ENCODE measurements around the gene TLR8.
A peak's percentile ranks its signal among the peaks of the same experiment; 100 is the strongest.
"Not testable (repeated sequence)": the region's sequence is repeated elsewhere in the genome, so short reads cannot be mapped to it uniquely, and the experiment has no call there.

TLR8 gene

DNA sequence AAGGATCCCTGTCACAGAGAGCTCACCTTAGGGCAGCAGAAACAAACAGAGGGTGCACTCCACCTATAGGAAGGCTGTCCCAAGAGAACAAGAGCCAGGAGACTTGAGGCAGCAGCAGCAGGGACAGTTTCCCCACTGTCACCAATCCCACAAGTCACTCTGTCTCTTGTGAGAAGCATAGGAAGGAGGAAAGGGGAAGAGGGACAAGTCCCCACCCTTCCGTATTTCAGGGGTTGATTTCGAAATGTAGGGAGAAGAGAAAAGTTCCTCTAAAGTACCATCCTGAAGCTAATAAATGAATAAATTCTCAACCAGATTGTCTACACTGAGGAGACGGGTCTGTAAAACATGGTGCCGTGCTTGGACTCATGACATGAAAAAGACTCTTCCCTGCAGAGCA, 9.5 kb upstream of the TLR8 start:
- DNase-seq (ENCODE audit: low read depth in 2 of 2): no peak

DNA sequence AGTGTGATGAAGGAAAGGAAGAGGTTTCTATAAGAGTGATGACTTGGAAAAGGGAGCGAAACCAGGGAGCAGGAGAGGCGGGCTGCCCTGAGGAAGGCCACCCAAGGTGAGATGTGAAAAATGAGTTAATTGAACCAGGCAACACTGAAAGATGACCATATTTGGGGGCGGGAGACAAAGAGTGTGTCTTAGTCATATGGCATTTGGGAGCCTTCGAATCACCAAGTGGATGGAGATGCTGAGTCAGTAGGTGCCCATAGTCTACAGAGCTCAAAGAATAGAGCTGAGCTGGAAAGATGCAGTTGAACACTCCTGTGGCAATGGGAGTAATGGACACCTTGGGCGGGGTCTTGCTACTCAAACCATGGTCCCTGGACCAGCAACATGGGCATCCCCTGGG, 8.3 kb upstream of the TLR8 start:
- DNase-seq (ENCODE audit: low read depth in 2 of 2): peak in 1 of 2 donors; percentile 14

DNA sequence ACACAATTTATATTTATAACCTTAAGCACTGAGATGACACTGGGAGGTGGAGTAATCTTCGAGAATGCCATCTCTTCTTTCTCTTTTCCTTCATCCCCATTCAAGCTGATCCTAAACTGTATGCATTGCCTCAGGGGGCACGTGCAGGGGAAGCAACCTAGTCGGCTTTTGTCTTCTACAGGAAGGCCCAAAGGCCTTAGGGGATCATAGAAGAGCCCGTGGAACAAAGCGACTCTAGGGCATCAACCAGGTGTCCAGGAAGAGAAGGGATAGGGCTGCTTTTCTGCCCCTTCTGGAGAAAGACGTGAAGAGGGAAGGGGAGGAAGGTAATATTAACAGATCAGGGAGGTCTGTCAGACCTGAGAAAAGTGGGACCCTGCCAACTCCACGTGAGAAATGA, 6.9 kb upstream of the TLR8 start:
- DNase-seq (ENCODE audit: low read depth in 2 of 2): no peak

DNA sequence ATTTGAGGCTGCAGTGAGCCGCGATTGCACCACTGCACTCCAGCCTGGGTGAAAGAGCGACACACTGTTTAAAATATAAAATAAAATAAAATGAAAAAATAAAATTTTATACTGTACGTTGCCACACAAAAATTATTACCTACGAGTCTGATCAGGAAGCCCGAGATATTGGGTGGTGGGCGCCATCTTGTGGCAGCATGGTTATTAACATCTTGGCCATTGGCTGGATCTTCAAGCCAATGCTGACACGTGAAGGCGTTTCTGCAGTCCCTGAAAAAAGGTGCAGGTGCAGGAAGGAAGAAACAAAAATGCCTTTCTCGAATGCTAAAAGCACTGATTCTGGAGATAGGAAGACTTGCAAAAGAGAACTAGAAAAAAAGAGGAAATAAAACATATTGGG, 4.9 kb upstream of the TLR8 start:
- peak; percentile 25 to 64 for DNase-seq (ENCODE audit: low read depth in 2 of 2)

DNA sequence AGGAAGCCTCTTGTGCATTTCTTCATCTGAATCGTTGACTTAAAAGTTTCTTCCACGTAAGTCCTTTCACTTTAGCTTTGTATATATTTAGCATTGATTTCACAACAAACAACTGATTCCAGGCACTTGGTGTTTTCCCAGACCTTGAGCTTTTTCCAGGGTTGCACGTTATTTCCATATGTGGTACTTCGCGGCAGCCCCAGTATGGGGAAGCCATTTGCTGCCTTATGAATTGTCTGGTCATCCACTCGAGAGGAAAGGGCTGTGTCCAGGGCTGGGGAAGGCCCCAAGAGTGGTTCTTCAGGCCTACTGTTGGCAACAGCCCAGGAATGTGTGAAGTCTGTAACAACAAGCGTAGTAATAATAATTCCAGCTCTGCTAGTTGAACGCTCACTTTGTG, 2.8 kb upstream of the TLR8 start:
- DNase-seq (ENCODE audit: low read depth in 2 of 2): no peak

DNA sequence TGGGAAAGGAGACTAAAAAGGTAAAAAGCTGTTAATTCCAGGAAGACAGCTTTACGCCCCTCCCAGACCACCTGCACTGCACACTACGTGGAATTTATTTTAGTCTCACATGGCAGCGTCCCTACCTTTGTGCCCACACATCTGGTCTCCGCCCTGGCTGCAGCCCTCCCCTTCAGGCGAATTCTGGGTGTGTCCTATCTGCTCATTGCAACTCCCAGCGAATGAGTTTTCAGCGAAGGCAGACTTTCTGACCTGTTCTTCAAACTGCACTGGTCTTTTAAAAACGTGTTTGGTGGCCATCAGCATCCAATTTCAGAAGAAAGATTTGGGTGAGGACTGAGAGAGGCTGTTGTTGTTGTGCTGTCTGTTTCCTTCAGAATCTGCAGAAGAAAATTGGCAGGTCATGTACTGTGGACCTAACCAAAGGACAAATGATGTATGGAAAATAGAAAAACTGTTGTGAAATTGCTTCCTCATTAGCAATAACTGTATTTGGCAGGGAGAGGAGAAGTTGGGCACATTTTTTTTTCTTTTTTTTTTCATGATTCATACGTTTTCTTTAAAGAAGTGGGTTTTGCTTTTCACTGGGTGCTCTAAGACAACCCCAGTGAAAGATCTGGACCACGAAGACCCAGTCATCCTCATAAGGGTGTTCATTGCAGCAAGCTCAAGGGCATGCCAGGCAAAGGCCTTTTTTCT, 4.2 kb downstream of the TLR8 start:
- DNase-seq (ENCODE audit: low read depth in 2 of 2): no peak

DNA sequence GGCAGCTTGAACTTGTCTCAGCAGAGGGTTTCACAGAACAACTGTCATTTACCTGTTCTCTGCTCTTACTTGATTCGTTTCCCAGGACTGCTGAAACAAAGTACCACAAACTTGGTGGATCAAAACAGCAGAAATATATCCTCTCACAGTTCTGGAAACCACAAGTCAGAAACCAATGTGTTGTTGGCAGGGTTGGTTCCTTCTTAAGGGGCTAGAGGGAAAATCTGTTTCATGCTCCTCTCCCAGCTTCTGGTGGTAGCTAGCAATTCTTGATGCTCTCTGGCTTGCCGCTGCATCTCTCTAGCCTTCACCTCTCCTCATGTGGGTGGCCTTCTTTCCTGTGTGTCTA, 4.7 kb downstream of the TLR8 start:
- no peak for DNase-seq (ENCODE audit: low read depth in 2 of 2)

DNA sequence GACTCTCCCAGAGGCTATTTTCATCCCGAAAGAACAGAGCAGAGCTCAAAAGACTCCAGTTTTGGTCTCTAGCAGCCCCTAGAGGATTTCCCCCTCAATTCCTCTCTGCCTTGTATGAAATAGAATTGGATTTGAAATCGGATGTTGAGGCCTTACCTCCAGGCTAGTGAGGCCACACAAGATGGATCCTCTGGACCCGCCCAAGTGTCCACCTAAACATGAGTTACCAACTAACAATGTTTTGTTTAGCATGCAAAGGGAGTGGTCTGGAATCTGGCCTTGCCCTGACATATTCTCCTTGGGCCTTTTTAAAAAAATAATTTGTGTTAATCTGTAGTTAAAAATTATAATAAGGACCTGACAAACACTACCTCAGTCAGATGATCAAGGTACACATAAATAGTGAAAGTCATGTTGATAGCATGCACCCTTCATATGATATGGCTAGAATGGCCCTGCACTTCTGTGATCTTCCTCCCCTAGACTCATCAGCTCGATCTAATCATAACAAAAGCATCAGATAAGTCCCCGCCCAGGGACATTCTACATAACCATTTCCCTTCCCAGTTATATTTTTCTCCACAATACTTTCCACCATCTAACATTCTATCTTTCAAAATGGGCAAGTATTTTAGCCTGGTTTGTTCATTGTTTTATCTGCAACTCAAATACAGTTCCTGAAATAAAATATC, 6.5 kb downstream of the TLR8 start:
- DNase-seq (ENCODE audit: low read depth in 2 of 2): no peak

DNA sequence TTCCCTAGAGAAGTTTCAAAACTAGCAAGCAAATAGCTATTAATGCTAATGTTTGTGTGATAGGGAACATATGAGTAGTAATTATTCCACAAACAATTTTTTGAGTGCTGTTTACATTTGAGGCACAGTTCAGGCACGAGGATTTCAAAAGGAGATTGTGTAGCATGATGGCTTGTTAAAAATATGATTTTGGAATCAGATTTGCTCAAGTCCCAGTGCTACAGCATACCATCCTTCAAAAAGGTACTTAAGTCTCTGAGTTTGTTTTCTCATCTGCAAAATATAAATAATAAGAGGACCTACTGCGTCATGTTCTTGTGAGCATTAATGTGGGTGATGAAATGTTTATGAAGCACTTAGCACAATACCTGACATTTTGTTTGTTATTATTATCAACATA, 11.3 kb downstream of the TLR8 start:
- DNase-seq (ENCODE audit: low read depth in 2 of 2): no peak

DNA sequence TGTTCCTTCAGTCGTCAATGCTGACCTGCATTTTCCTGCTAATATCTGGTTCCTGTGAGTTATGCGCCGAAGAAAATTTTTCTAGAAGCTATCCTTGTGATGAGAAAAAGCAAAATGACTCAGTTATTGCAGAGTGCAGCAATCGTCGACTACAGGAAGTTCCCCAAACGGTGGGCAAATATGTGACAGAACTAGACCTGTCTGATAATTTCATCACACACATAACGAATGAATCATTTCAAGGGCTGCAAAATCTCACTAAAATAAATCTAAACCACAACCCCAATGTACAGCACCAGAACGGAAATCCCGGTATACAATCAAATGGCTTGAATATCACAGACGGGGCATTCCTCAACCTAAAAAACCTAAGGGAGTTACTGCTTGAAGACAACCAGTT, 12.6 kb downstream of the TLR8 start:
- no peak for DNase-seq (ENCODE audit: low read depth in 2 of 2)

DNA sequence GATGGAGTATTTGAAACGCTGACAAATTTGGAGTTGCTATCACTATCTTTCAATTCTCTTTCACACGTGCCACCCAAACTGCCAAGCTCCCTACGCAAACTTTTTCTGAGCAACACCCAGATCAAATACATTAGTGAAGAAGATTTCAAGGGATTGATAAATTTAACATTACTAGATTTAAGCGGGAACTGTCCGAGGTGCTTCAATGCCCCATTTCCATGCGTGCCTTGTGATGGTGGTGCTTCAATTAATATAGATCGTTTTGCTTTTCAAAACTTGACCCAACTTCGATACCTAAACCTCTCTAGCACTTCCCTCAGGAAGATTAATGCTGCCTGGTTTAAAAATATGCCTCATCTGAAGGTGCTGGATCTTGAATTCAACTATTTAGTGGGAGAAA, 13.2 kb downstream of the TLR8 start:
- DNase-seq (ENCODE audit: low read depth in 2 of 2): no peak

DNA sequence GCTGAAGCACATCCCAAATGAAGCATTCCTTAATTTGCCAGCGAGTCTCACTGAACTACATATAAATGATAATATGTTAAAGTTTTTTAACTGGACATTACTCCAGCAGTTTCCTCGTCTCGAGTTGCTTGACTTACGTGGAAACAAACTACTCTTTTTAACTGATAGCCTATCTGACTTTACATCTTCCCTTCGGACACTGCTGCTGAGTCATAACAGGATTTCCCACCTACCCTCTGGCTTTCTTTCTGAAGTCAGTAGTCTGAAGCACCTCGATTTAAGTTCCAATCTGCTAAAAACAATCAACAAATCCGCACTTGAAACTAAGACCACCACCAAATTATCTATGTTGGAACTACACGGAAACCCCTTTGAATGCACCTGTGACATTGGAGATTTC, 14.6 kb downstream of the TLR8 start:
- no peak for DNase-seq (ENCODE audit: low read depth in 2 of 2)

DNA sequence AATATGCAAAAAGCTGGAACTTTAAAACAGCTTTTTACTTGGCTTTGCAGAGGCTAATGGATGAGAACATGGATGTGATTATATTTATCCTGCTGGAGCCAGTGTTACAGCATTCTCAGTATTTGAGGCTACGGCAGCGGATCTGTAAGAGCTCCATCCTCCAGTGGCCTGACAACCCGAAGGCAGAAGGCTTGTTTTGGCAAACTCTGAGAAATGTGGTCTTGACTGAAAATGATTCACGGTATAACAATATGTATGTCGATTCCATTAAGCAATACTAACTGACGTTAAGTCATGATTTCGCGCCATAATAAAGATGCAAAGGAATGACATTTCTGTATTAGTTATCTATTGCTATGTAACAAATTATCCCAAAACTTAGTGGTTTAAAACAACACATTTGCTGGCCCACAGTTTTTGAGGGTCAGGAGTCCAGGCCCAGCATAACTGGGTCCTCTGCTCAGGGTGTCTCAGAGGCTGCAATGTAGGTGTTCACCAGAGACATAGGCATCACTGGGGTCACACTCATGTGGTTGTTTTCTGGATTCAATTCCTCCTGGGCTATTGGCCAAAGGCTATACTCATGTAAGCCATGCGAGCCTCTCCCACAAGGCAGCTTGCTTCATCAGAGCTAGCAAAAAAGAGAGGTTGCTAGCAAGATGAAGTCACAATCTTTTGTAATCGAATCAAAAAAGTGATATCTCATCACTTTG, 15.6 kb downstream of the TLR8 start:
- DNase-seq (ENCODE audit: low read depth in 2 of 2): no peak

DNA sequence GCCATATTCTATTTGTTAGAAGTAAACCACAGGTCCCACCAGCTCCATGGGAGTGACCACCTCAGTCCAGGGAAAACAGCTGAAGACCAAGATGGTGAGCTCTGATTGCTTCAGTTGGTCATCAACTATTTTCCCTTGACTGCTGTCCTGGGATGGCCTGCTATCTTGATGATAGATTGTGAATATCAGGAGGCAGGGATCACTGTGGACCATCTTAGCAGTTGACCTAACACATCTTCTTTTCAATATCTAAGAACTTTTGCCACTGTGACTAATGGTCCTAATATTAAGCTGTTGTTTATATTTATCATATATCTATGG, 16.1 kb downstream of the TLR8 start:
- no peak for DNase-seq (ENCODE audit: low read depth in 2 of 2)

DNA sequence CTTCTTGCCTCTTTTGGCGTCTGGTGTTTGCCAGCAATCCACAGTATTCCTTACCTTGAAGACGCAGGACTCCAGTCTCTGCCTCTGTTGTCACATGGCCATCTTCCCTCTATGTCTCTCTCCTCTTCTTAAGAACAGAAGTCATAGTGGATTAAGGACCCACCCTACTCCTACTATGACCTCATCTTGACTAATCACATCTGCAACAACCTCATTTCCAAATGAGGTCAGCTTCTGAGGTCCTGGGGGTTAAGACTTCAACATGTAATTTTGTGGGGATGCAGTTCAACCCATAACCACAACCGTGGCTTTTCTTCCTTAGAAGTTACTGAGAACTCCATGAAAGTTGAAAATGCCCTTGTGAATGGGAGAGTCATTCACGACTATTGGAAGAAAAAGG, 23.3 kb downstream of the TLR8 start:
- no peak for DNase-seq (ENCODE audit: low read depth in 2 of 2)

DNA sequence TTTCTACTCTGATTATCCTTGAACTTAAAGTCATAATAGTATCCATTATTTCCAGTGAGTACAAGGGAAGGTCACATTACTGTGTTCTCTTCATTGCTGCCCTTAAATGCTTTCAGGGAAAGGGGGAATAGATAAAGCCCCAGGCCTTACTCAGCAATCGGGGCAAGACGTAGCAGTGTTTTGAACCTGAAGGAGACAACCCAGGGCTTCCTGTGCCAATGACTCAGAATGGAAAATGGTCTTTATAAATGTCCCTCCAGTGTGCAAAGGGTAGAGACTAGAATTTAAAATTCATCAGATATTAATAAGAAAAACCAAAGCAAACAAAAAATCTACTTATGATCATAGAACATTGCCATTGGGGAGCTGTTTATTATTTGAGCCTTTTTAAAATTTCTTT, 23.7 kb downstream of the TLR8 start:
- no peak for DNase-seq (ENCODE audit: low read depth in 2 of 2)

DNA sequence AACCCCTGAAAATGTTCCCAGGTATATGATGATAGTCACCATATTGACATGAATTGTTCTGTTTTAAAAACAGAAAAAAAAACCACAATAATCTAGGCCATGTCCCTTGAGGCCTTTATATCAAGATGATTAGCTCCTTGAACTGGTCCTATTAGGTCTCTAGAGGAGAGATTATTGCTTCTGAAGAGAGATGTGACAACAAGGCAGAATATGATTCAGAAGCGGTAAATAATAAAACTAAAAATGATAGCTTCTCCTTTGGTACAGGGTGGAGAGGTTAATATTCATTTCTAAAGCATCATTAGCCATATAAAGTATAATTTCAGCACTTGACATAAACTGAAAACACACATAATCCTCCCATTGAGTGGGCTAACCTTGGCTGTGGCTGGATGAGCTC, 25.8 kb downstream of the TLR8 start:
- DNase-seq (ENCODE audit: low read depth in 2 of 2): no peak

DNA sequence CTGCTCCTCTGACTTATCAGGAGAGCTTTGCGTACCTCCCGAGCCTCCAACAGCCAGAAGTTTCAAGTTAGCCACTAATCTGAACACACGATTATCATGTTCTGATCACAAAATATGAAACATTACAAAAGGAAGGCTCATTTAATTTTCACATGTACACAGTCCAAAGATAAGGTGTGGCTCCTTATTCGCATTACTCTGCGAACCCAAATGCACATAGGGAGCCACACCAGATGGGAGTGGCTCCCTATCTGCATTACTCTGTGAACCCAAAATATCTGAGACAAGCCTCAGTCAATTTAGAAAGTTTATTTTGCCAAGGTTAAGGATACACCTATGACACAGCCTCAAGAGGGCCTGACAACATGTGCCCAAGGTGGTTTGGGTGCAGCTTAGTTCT, 28.4 kb downstream of the TLR8 start:
- no peak for DNase-seq (ENCODE audit: low read depth in 2 of 2)

DNA sequence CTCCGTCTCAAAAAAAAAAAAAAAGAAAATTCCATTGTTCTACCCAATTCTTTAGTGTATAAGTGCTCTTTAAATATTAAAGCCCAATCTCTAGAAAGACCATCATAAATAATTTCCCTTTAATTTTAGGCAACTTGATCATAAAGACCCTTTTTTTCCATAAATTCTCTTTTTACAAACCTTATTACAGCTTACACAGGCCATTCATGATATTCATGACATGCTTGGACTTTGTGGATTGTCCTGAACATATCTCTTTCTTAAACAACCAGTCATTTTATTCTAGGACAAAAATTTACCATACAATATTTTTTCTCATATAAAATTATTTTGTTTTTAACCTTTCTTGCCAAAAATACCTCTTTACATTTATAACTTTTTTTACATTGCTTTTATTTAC, 30.5 kb downstream of the TLR8 start:
- DNase-seq (ENCODE audit: low read depth in 2 of 2): no peak

DNA sequence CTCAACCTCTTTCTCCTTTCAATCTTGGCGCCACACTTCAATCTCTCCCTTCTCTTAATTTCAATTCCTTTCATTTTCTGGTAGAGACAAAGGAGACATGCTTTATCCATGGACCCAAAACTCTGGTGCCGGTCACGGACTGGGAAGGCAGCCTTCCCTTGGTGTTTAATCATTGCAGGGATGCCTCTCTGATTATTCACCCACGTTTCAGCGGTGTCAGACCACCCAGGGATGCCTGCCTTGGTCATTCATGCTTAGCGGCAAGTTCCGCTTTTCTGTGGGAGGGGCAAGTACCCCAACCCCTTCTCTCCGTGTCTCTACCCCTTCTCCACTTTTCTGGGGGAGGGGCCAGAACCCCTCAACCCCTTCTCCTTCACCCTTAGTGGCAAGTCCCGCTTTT, 34.1 kb downstream of the TLR8 start:
- DNase-seq (ENCODE audit: low read depth in 2 of 2): not testable (repeated sequence)

DNA sequence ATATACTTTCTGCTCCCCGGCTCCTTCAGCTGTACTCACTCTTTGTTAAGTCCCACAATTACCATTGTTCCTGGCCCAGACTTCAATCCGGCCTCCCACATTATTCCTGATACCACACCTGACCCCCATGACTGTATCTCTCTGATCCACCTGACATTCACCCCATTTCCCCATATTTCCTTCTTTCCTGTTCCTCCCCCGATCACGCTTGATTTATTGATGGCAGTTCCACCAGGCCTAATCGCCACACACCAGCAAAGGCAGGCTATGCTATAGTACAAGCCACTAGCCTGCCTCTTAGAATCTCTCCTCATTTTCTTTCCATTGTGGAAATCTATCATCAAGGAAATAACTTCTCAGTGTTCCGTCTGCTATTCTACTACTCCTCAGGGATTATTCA, 37.2 kb downstream of the TLR8 start:
- not testable (repeated sequence) for DNase-seq (ENCODE audit: low read depth in 2 of 2)

DNA sequence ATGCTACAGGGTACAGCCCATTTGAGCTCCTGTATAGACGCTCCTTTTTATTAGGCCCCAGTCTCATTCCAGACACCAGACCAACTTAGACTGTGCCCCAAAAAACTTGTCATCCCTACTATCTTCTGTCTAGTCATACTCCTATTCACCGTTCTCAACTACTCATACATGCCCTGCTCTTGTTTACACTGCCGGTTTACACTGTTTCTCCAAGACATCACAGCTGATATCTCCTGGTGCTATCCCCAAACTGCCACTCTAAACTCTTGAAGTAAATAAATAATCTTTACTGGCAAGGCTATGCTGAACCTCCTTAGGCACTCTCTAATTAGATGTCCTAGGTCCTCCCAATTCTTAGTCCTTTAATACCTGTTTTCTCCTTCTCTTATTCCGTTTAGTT, 38.0 kb downstream of the TLR8 start:
- DNase-seq (ENCODE audit: low read depth in 2 of 2): not testable (repeated sequence)

DNA sequence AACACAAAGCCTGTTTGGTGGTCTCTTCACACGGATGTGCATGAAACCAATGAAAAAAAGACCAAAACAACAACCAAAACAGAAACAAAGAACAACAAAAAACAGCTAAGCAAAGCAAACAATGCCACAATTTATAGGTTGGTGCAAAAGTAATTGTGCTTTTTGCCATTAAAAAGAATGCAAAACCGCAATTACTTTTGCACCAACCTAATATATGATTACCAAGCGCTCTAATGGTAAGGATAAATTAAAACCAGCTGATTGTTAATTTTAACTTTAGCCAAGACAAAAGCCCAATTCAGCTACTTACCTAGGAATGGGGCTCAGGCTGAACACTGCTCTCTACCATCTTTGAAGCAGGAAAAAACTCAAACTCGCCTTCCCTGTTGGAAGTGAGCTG, 39.1 kb downstream of the TLR8 start:
- no peak for DNase-seq (ENCODE audit: low read depth in 2 of 2)

DNA sequence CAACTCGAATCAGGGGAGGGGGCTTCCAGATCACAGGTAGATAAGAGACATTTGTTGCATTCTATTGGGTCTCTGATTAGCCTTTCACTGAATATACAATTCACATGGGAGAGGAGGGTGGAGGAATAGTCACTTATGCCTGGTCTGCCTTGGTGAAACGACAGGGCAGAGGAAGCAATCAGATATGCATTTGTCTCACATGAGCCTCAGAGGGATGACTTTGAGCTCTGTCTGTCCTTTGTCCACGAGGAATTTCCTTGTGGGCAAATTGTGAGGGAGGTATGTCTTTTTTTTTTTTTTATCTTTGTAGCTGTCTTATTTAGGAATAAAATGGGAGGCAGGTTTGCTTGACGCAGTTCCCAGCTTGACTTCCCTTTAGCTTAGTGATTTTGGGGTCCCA, 40.0 kb downstream of the TLR8 start:
- DNase-seq (ENCODE audit: low read depth in 2 of 2): no peak

Measured in stimulated activated CD4-positive, alpha-beta T cell treated with anti-CD3 and anti-CD28 coated beads, Interleukin-15, amount 100 ng/mL, for 48 hours (primary cell).